Sigmoid colon (tissue), 7 donors: ENCODE measurements around the gene GATA5. TPM values are rescaled to one million over a fixed set of nuclear protein-coding genes. Genes with fewer than 3 reads are reported as not detected.

Source experiments
- DNase-seq: peaks from one replicate; pipeline ENCODE4 v3.0.0-alpha.2; 2019
- H3K27ac ChIP-seq, 4 donors: fragments of 200-600 bp; sonication (generic); one replicate each; pipeline ENCODE4 v1.5.1; 2016 to 2019; ENCODE audit warnings: mild to moderate bottlenecking in 1 of 4
- H3K27me3 ChIP-seq, 3 donors: fragments of 200-600 bp; sonication (generic); one replicate each; pipeline ENCODE4 v1.5.1; 2019; ENCODE audit warnings: mild to moderate bottlenecking in 1 of 3
- H3K36me3 ChIP-seq, 4 donors: fragments of 200-600 bp; sonication (generic); one replicate each; pipeline ENCODE4 v1.5.1; 2016 to 2019
- H3K4me1 ChIP-seq, 4 donors: fragments of 200-600 bp; sonication (generic); one replicate each; pipeline ENCODE4 v1.5.1; 2017 to 2019
- H3K4me3 ChIP-seq, 4 donors: fragments of 200-600 bp; sonication (generic); one replicate each; pipeline ENCODE4 v1.5.1; 2017 to 2019; ENCODE audit warnings: mild to moderate bottlenecking in 2 of 4, moderate library complexity in 1 of 4
- H3K9me3 ChIP-seq, 4 donors: fragments of 200-600 bp in 3 of 4; sonication (generic) in 3 of 4; one replicate each; pipeline versions ENCODE4 v1.5.1 to v1.6.1; 2013 to 2019
- EP300 ChIP-seq, 4 donors: sonication (generic); formaldehyde crosslinking; IDR thresholded peaks; one replicate each; pipeline ENCODE4 v1.6.1; 2017; ENCODE audit warnings: antibody characterized with exemption in 4 of 4
- POLR2A ChIP-seq, 2 donors: fragments of 450-650 bp; IDR thresholded peaks; one replicate each; pipeline ENCODE4 v1.6.1; 2016; ENCODE audit warnings: antibody characterized with exemption in 2 of 2, mild to moderate bottlenecking in 2 of 2, moderate library complexity in 2 of 2
- POLR2AphosphoS5 ChIP-seq, 4 donors: sonication (generic); formaldehyde crosslinking; IDR thresholded peaks; one replicate each; pipeline ENCODE4 v1.6.1; 2017; ENCODE audit warnings: antibody characterized with exemption in 4 of 4
- WGBS, 2 donors: extraction: QIAGEN DNeasy Blood & Tissue Kit; methylation state at CpG; one replicate each; pipeline ENCODE4 v1.1.7; 2013; 5-methylcytosine and 5-hydroxymethylcytosine counted together
- intact Hi-C: fragments of 100-400 bp; cut with DNase I; formaldehyde crosslinking; loops from one replicate; pipeline ENCODE4 v1.15.1; 2023
- polyA plus RNA-seq, 3 donors: library from polyadenylated mRNA; stranded (reverse); fragments of 200-250 nt; gene quantifications; one replicate each; pipeline ENCODE4 v1.2.3, GENCODE V29; 2013
- total RNA-seq, 4 donors: library from RNA; depleted of rRNA; stranded (reverse); fragments of >200 nt; gene quantifications; one replicate each; pipeline ENCODE4 v1.1.0, GENCODE V29; 2016
- TF ChIP-seq, protein P1 (sequence below), 4 experiments: fragments of 450-650 bp in 3 of 4; fragments of 200-600 bp in 1 of 4; IDR thresholded peaks; one replicate each; pipeline ENCODE4 v1.5.1; 2016 to 2019; ENCODE audit warnings: antibody characterized with exemption in 4 of 4, mild to moderate bottlenecking in 3 of 4, moderate library complexity in 2 of 4
- donor health status: healthy with polysubstance abuse.
- donor health status: Bipolar disorder and iron deficiency.
- donor health status: healthy.

Gene GATA5
- total and polyA plus RNA-seq, 7 donors = 0.03 to 0.36 TPM; not detected in 5

DNA sequence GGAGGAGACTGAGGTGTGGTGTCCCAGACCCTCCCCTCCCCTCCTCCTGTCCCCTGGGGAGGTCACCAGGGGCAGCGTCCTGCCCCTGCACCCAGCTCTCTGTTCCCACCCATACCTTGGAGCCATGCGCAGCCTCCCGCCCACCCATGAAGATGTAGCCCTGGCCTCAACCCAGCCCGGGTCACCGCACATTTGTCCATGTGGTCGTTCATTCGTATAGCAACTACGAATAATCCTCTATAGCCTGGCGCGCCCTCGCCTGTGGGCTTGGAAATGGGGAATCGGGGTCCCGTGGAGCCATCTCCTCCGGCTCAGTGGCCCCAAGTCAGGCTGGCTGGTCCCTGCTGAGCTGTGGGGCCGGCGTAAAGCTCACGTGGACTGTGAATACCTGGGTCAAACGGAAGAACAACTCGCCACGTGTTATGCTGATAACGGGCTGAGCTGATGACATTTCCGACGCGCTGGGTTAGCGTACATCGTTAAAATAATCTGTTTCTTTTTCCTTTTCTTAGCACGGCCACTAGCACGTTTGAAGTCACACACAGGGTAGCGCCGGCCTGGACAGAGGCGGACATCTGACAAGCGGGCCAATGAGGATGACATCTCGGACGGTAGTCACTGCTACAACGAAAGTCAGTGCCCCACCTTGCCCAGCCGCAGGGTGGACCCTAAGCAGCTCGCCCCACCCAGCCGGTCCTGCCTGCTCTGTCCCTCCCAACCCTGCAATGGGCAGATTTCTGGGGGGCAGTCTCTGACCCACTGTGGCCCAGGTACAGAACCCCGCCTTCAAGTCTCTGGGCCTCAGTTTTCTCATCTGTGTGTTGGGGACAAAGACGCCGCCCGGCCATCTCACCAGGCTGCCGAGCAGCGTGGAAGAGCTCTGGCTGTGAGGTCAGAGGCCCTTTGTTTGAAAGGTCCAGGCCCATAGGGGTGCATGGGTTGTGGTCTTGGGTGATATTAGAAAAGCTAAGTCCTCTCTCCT is 28.6 kb downstream of the GATA5 start:
- TF ChIP-seq POLR2AphosphoS5 (IDR thresholded peaks at IDR 0.05) = no peak
- no peak overlapping the region for H3K4me3 ChIP-seq
- H3K4me1 ChIP-seq = no peaks in the 10 kb centered on the region
- WGBS, 2 donors = 69 to 87% methylated on average over 44 of the region's 44 CpGs
- peaks cover 0 to 33% (median 13%) of the 10 kb centered on the region in 3 donors for H3K27me3 ChIP-seq
- DNase-seq = no peak
- H3K36me3 ChIP-seq = no peaks in the 10 kb centered on the region
- no peak overlapping the region for H3K27ac ChIP-seq
- H3K9me3 ChIP-seq = no peaks in the 10 kb centered on the region
- intact Hi-C loops = no loop called here

DNA sequence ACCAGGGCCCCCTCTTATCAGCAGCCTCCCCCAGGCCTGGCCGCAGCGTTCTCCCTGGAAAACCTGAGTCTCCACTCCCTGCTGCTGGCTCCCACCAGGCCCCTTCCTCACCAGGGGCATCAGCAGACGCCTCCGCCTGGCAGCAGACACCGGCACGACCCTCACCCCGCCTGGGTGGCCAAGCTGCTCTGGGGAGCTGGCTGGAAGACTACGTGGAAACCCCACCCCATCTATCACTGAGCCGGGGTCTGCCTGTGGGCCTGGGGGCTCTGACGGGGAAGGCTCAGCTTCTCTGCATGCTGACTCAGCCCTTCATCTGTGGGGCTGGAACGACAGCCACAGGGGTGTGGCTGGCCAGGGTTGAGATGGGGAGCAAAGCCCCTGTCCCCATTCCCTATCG is 29.3 kb downstream of the GATA5 start:
- no peak for TF ChIP-seq POLR2A (IDR thresholded peaks at IDR 0.05)
- TF ChIP-seq POLR2AphosphoS5 (IDR thresholded peaks at IDR 0.05) = no peak
- no peak for TF ChIP-seq EP300 (IDR thresholded peaks at IDR 0.05)
- TF ChIP-seq, protein P1, sequence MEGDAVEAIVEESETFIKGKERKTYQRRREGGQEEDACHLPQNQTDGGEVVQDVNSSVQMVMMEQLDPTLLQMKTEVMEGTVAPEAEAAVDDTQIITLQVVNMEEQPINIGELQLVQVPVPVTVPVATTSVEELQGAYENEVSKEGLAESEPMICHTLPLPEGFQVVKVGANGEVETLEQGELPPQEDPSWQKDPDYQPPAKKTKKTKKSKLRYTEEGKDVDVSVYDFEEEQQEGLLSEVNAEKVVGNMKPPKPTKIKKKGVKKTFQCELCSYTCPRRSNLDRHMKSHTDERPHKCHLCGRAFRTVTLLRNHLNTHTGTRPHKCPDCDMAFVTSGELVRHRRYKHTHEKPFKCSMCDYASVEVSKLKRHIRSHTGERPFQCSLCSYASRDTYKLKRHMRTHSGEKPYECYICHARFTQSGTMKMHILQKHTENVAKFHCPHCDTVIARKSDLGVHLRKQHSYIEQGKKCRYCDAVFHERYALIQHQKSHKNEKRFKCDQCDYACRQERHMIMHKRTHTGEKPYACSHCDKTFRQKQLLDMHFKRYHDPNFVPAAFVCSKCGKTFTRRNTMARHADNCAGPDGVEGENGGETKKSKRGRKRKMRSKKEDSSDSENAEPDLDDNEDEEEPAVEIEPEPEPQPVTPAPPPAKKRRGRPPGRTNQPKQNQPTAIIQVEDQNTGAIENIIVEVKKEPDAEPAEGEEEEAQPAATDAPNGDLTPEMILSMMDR (IDR thresholded peaks at IDR 0.05) = no peak
- 45 to 61% methylated on average over 12 of the region's 12 CpGs for WGBS, 2 donors
- Histone ChIP-seq H3K4me3 (no peak overlapping the region), H3K4me1 (no peaks in the 10 kb centered on the region), H3K27me3 (peaks cover 0 to 32% (median 13%) of the 10 kb centered on the region in 3 donors), H3K9me3 (no peaks in the 10 kb centered on the region), H3K36me3 (no peaks in the 10 kb centered on the region), H3K27ac (no peak overlapping the region)
- no peak for DNase-seq
- intact Hi-C loops = no loop called here

GRCh38 chr20:62445553-62446340 is 30.0 kb downstream of the GATA5 start:
- TF ChIP-seq POLR2AphosphoS5 (IDR thresholded peaks at IDR 0.05) = no peak
- TF ChIP-seq POLR2A (IDR thresholded peaks at IDR 0.05) = no peak
- no peak for TF ChIP-seq EP300 (IDR thresholded peaks at IDR 0.05)
- TF ChIP-seq, protein P1 (IDR thresholded peaks at IDR 0.05) = no peak
- intact Hi-C loops = no loop called here
- no peak overlapping the region for H3K27ac ChIP-seq
- no peak overlapping the region for H3K4me3 ChIP-seq
- peaks cover 0 to 32% (median 13%) of the 10 kb centered on the region in 3 donors for H3K27me3 ChIP-seq
- H3K36me3 ChIP-seq = no peaks in the 10 kb centered on the region
- H3K9me3 ChIP-seq = no peaks in the 10 kb centered on the region
- H3K4me1 ChIP-seq = no peaks in the 10 kb centered on the region
- 45 to 78% methylated on average over 33 to 36 of the region's 36 CpGs for WGBS, 2 donors
- DNase-seq = no peak

DNA sequence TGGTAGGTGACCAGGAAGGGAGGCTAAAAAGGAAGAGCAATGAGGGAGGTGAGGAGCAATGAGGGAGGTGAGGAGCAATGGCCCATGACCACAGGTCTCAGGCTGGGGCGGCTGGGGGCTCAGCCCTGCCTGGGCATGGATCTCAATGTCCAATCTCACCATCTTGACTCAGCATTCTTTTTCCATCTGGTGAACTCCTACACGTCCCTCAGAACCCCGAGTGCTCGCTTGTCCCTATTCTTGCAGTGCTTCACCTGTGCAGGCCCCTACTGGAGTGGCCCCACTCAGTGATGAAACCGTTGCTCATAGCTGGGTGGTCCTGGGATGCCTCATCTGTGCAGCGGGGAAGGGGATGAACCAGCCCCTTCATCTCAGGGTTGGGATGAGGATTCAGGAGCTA is 31.5 kb downstream of the GATA5 start:
- no peak for DNase-seq
- H3K4me3 ChIP-seq = no peak overlapping the region
- 90 to 92% methylated on average over 6 of the region's 6 CpGs for WGBS, 2 donors
- peaks cover 0 to 20% (median 5%) of the 10 kb centered on the region in 3 donors for H3K27me3 ChIP-seq
- no peaks in the 10 kb centered on the region for H3K4me1 ChIP-seq
- no peak overlapping the region for H3K27ac ChIP-seq
- no peaks in the 10 kb centered on the region for H3K36me3 ChIP-seq
- intact Hi-C loops = no loop called here
- TF ChIP-seq, protein P1 (IDR thresholded peaks at IDR 0.05) = no peak
- TF ChIP-seq EP300 (IDR thresholded peaks at IDR 0.05) (no peak), POLR2A (IDR thresholded peaks at IDR 0.05) (no peak), POLR2AphosphoS5 (IDR thresholded peaks at IDR 0.05) (no peak)
- no peaks in the 10 kb centered on the region for H3K9me3 ChIP-seq
